COR-L47 (cell line): ENCODE results near the gene SMARCD2.
"Not testable (repeated sequence)": the region's sequence is repeated elsewhere in the genome, so short reads cannot be mapped to it uniquely, and the experiment has no call there.

ENCODE experiments used
- DNase-seq: peaks from one replicate; lab custom pipeline; 2025; lab: John Stamatoyannopoulos, UW

The SMARCD2 gene

DNA sequence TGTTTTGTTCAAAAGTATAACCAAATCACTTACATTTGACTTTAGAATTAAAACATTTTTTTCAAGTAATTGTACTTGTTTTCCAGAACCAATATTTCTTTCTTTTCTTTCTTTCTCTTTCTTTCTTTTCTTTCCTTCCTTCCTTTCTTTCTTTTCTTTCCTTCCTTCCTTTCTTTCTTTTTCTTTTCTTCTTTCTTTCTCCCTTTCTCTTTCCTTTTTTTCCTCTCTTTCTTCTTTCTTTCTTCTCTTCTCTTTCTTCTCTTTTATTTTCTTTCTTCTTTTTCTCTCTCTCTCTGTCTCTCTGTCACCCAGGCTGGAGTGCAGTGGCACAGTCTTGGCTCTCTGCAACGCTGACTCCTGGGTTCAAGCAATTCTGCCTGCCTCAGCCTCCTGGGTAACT is 41.7 kb downstream of the SMARCD2 start:
- no peak for DNase-seq

DNA sequence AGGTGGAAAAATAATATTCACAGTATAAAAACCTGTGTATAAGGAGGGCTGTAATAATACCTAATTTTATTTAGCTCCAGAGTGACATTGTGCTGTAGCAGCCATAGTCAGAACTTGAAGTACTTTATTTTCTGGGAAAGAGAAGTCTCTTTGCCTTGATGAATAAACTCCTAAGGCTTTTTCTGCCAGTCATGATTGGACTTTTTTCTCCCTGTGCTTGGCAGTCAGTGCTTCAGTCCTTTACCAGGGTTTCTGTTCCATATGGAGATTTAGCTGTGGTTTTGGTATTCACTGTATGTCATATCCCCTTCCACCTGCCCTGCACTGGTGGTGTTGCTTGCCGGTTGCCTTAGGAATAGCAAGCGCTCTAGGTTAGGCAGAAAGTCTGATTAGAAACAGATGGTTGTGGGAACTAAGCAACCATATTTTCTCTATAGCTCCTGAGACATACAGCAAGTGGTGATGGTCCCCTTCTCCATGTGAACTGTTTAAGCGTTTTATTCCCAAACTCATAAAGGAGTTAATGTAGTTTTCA is 43.8 kb downstream of the SMARCD2 start:
- DNase-seq = no peak

DNA sequence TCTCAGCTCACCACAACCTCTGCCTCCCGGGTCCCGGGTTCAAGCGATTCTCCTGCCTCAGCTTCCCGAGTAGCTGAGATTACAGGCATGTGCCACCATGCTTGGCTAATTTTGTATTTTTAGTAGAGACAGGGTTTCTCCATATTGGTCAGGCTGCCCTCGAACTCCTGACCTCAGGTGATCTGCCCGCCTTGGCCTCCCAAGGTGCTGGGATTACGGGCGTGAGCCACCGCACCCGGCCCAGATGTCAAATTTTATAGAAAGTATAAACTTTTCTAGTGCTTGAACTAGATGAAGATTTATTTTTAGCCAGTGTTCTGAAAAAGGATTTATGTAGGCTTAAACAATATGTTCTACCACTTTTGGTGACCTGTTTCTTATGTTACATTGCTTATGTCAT is 46.1 kb downstream of the SMARCD2 start:
- DNase-seq = not testable (repeated sequence)

DNA sequence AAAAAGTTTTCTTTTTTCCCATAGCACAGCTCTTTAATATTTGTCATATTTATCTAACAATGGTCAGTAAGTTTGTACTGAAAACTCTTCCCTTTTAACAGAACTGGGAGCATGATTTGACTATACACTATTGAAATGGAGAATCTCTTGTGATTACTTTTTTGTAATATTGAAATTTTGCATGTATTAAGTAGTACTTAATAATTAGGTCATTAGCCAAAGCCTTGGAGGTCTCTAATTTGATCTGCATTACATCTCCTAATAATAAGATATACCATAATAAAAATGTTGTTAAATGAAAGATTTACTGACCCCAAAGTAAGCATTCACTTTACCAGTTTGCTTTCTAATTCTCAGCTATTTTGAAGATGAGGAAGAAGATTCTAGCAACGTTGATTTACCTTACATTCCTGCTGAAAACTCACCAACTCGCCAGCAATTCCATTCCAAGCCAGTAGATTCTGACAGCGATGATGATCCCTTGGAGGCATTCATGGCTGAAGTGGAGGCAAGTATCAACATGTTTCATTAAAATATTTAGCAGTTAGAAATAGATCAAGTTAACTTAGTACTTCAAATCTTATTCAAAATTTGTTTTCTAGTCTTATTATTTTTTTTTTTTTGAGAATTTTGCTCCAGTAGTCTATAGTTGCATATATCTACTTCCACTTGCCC is 50.3 kb downstream of the SMARCD2 start:
- no peak for DNase-seq

DNA sequence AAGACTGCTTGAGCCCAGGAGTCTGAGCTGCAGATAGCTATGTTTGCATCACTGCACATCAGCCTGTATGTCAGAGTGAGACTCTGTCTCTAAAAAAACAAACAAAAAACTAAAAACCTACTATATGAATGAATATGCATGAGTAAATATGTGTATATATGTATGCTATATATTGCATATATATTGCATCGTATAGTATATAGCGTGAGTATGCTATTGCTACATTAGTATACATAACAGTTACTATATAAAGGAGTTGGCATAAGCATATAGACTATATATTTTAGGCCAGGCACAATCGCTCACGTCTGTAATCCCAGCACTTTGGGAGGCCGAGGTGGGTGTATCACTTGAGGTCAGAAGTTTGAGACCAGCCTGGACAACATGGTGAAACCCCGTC is 52.4 kb downstream of the SMARCD2 start:
- DNase-seq = no peak

DNA sequence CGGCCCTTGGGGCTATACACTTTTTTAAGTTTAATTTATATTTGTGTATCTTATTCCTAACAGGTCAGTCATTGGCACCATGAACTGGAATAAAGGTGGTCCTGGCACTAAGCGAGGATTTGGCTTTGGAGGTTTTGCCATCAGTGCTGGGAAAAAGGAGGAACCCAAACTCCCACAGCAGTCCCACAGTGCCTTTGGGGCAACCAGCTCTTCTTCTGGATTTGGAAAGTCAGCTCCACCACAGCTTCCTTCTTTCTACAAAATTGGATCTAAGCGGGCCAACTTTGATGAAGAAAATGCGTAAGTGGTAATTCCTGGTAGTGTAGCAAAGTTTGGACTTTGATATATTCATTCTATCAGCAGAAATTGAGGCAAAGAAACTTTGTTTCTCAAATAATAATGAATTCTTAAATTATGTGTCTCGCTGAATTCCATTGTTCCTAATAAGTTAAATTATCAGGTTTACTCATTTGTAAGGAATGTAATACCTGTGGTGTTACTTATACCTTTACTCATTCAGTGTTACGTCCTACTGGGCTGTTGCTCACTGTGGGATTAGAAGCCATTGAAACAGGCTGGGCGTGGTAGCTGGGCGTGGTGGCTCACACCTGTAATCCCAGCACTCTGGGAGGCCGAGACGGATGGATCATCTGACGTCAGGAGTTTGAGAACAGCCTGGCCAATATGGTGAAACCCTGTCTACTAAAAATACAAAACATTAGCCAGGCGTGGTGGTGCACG is 55.3 kb downstream of the SMARCD2 start:
- DNase-seq = no peak

DNA sequence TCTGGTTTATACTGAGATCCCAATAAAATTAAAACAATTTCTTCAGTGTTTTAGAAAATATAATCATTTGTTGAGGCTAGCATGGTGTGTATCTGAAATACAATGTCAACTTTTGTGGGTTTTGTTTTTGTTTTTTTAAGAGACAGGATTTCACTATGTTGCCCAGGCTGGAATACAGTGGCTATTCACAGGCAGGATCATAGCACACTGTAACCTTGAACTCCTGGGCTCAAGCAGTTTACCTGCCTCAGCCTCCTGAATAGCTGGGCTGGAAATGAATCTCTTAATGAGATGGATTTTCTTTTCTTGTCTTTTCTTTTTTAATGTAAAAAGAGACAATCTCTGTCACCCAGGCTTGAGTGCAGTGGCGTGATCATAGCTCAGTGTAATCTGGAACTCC is 56.4 kb downstream of the SMARCD2 start:
- no peak for DNase-seq

DNA sequence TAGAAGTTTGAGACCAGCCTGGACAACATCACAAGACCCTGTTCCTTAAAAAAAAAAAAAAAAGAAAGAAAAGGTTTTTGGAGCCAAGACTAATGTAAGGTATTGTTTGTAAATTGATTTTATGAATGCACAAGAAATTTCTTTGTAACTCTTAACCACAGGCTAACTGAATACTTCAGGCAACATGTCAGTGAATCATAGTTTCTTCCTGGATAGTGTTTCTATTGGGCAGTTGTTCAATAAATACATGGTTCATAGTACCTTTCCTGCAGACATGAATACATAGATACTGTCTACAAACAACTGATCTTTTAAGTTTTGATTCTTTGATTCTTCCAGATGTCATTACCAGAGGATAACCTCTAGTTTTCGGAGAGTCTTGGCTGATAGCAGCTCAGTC is 56.9 kb downstream of the SMARCD2 start:
- DNase-seq = no peak

DNA sequence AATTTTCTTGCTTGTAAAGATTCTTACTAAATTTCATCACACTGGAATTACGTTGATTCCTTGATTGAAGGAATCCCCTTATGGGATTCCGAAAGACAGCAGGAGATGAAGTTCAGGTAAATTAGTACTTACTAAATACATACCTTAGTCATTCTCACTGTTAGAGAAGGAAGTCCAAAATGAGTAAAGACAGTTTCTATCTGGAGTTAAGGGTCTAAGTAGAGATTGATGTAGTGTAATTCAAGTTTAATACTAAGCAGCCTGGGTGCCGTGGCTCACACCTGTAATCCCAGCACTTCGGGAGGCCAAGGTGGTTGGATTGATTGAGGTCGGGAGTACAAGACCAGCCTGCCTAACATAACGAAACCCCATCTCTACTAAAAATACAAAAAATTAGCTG is 59.0 kb downstream of the SMARCD2 start:
- no peak for DNase-seq
